Activated naive CD8-positive, alpha-beta T cell treated with anti-CD3 and anti-CD28 coated beads for 36 hours (primary cell): ENCODE data around the gene ZNF362. TPM values are rescaled to one million over a fixed set of nuclear protein-coding genes. Genes with fewer than 3 reads are reported as not detected.
A peak's percentile ranks its signal among the peaks of the same experiment; 100 is the strongest.
"Not testable (repeated sequence)": the region's sequence is repeated elsewhere in the genome, so short reads cannot be mapped to it uniquely, and the experiment has no call there.

ENCODE experiments used
- DNase-seq: peaks from one replicate; pipeline ENCODE4 v3.0.0; 2021
- H3K27ac Mint-ChIP-seq: one replicate; pipeline ENCODE4 v1.8.0; 2022; ENCODE audit warnings: mild to moderate bottlenecking, moderate library complexity, mixed read lengths
- H3K27me3 Mint-ChIP-seq: one replicate; pipeline ENCODE4 v1.8.0; 2022; ENCODE audit warnings: mild to moderate bottlenecking, mixed read lengths
- H3K36me3 Mint-ChIP-seq: one replicate; pipeline ENCODE4 v1.8.0; 2021; ENCODE audit warnings: mild to moderate bottlenecking, mixed read lengths
- H3K4me1 Mint-ChIP-seq: one replicate; pipeline ENCODE4 v1.8.0; 2021; ENCODE audit warnings: mixed read lengths
- H3K4me3 Mint-ChIP-seq: one replicate; pipeline ENCODE4 v1.8.0; 2022; ENCODE audit warnings: mild to moderate bottlenecking, moderate library complexity, mixed read lengths
- H3K9me3 Mint-ChIP-seq: one replicate; pipeline ENCODE4 v1.8.0; 2022; ENCODE audit warnings: mixed read lengths
- total RNA-seq, 2 experiments: library from RNA; stranded (reverse); gene quantifications; one replicate each; pipeline ENCODE4 v1.2.3, GENCODE V29; 2021

ZNF362 gene
- total RNA-seq, 2 experiments from 2014 or later = 7.2 to 9.2 TPM

DNA sequence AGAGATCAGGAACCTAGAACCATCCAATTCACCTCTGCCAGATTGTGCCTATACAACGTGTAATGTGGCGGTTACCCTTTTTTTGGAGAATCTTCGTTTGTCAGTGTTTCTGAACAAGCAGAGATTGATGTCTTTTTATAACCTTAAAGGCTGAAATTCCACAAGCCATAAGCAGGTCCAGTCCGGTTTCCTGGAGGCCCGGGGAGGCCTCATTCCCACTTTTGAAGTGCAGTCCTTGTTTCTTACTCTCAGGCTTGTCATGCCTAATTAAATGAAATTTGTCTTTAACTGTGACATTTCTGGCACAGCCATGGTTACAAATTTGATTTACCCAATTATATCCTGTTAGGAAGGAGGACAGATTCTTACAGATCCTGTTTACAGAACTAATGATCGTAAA, 27.8 kb downstream of the ZNF362 start:
- Mint-ChIP-seq H3K9me3 (no peaks in the 10 kb centered on the region), H3K4me3 (no peak overlapping the region), H3K27me3 (no peaks in the 10 kb centered on the region), H3K36me3 (peaks cover 7% of the 10 kb centered on the region), H3K4me1 (no peaks in the 10 kb centered on the region), H3K27ac (no peak overlapping the region)
- no peak for DNase-seq

DNA sequence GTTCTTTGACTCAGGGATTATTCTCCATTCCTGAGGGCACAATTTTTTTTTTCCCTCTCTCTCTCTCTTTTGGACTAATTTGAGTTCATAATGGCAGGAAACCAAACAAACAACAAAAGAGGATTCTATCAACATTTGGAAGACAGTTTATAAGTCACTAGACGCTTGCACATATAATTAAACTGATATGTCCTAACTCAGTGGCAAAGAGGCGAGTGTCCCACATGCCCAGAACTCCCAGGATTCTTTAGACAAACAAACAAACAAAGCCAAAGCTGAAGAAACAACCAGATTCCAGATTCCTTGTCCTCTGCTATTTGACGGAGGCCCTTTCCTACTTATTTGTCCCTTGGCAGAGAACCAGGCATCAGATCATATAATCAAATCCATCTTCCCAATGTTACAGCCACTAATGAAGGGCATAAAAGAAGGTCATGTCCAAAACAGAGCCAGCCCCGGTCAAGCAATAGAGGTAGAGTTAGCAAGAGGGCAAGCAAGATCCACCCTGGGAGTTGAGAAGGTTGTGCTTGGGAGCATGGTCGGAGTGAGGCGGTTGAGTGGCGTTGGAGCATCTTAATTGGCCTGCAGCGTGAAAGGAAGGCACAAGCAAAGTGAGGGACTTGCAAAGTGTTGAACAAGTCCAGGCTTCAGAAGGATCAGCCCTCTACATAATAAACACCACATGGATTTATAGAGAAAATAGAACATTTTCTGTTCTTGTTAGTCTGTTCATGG, 30.3 kb downstream of the ZNF362 start:
- H3K27ac Mint-ChIP-seq = no peak overlapping the region
- H3K27me3 Mint-ChIP-seq = no peaks in the 10 kb centered on the region
- H3K36me3 Mint-ChIP-seq = peaks cover 15% of the 10 kb centered on the region
- no peak for DNase-seq
- H3K4me3 Mint-ChIP-seq = no peak overlapping the region
- no peaks in the 10 kb centered on the region for H3K4me1 Mint-ChIP-seq
- no peaks in the 10 kb centered on the region for H3K9me3 Mint-ChIP-seq

DNA sequence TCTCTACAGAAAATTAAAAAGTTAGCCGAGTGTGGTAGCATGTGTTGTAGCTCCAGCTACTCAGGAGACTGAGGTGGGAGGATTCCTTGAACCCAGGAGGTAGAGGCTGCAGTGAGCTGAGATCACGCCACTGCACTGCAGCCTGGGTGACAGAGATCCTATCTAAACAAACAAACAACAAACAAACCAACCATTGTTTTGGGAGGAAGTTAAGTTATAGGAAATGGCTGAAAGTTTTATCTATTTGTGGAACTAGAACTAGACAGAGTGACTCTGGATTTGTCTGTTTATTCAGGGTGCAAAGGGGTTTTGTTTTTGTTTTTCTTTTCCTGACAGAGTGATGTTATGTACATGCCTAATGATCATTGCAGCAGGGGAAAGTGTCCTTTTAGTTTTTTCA, 31.0 kb downstream of the ZNF362 start:
- no peak for DNase-seq
- no peaks in the 10 kb centered on the region for H3K4me1 Mint-ChIP-seq
- H3K4me3 Mint-ChIP-seq = no peak overlapping the region
- H3K36me3 Mint-ChIP-seq = peaks cover 12% of the 10 kb centered on the region
- no peaks in the 10 kb centered on the region for H3K27me3 Mint-ChIP-seq
- H3K27ac Mint-ChIP-seq = no peak overlapping the region
- H3K9me3 Mint-ChIP-seq = no peaks in the 10 kb centered on the region

DNA sequence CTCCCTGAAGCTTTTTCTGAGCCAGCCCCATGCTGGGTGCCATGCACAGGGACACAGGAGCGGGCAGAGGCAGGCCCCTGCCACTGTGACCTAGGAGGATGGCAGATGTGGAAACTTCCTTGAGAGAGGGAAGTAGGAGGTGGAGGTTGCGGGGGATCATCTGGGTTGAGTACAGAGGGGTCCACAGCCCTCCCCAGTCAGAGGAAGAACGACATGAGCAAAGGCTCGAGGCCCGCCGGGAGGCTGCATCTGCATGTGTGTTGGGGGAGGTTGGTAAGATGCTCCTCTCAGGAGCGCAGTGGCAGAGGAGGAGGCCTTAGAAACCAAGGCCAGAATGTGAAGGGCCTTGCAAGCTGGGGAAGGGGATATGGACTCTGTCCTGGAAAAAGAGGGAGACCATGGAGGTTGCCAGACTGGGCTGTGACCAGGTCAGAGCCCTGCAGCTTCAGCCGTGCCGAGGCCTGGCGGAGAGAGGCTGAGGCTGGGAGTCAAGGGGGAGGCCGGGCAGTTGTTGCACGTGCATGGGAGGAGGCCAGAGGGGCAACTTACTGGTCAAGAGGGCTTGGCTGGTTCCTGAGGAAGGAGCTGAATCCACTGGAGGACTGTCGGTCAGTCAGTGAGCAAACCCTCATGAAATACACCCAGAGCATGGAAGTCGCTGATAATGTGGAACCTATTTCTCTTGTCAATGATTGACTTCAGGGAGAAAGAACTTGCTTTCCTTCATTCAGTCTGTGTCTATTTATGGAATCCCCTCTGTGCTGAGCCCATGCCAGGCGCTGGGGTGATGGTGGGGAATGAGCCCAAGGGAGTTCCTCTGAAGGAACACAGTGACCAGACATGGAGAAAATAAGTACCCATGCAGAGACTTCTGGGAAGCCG, 32.9 kb downstream of the ZNF362 start:
- Mint-ChIP-seq H3K4me3 (no peak overlapping the region), H3K36me3 (peaks cover 12% of the 10 kb centered on the region), H3K9me3 (no peaks in the 10 kb centered on the region), H3K4me1 (no peaks in the 10 kb centered on the region), H3K27me3 (no peaks in the 10 kb centered on the region), H3K27ac (no peak overlapping the region)
- no peak for DNase-seq

DNA sequence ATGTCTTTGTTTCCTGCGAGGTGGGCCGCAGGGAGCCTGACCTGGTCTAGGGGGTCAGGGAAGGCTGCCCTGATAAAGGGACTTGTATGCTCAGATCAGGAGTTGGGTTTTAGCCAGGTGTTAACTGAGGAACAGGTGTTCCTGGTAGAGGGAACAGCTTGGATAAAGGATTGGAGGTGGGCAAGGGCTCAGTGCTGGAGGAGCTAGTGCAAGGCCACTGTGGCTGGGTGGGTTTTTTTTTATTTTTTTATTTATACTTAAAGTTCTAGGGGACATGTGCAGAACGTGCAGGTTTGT, 33.5 kb downstream of the ZNF362 start:
- Mint-ChIP-seq H3K27ac (no peak overlapping the region), H3K4me3 (no peak overlapping the region), H3K9me3 (no peaks in the 10 kb centered on the region), H3K27me3 (no peaks in the 10 kb centered on the region), H3K4me1 (no peaks in the 10 kb centered on the region), H3K36me3 (peaks cover 12% of the 10 kb centered on the region)
- no peak for DNase-seq

DNA sequence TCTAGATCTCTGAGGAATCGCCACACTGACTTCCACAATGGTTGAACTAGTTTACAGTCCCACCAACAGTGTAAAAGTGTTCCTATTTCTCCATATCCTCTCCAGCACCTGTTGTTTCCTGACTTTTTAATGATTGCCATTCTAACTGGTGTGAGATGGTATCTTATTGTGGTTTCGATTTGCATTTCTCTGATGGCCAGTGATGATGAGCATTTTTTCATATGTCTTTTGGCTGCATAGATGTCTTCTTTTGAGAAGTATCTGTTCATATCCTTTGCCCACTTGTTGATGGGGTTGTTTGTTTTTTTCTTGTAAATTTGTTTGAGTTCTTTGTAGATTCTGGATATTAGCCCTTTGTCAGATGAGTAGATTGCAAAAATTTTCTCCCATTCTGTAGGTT, 34.3 kb downstream of the ZNF362 start:
- DNase-seq, H3K4me1 Mint-ChIP-seq, H3K9me3 Mint-ChIP-seq, H3K4me3 Mint-ChIP-seq, H3K27me3 Mint-ChIP-seq, H3K27ac Mint-ChIP-seq: not testable (repeated sequence)
- peaks cover 12% of the 10 kb centered on the region for H3K36me3 Mint-ChIP-seq

DNA sequence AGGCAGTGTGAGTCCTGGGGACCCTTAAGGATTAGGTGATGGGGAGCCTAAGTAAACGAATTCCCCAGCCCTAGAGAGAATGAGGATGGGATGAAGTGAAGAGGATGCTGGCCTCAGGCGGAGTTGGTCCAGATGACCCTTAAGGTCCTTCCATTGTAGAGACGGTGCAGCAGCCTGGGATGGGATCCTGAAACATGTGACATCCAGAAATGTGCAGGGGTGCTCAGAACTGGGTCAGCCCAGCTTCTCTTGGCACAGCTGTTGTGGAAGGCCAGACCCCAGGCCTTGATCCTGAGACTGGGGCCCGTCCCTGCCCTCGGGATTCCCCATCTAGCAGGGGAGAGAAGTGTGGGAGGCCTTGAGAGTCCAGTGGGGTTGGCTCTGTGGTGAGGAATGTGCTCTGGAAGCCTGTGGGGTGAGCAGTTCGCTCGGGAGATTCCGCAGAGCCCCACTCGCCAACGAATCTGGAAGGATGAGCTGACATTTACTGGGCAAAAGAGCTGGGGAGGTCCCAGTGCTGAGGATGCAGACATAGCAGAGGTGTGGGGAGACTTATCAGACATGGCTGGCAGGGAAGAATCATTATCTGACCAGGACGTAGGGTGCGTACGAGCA, 36.5 kb downstream of the ZNF362 start:
- H3K27me3 Mint-ChIP-seq = no peaks in the 10 kb centered on the region
- H3K4me1 Mint-ChIP-seq = peaks cover 9% of the 10 kb centered on the region
- DNase-seq = no peak
- H3K36me3 Mint-ChIP-seq = peaks cover 12% of the 10 kb centered on the region
- no peak overlapping the region for H3K4me3 Mint-ChIP-seq
- no peaks in the 10 kb centered on the region for H3K9me3 Mint-ChIP-seq
- H3K27ac Mint-ChIP-seq = no peak overlapping the region

DNA sequence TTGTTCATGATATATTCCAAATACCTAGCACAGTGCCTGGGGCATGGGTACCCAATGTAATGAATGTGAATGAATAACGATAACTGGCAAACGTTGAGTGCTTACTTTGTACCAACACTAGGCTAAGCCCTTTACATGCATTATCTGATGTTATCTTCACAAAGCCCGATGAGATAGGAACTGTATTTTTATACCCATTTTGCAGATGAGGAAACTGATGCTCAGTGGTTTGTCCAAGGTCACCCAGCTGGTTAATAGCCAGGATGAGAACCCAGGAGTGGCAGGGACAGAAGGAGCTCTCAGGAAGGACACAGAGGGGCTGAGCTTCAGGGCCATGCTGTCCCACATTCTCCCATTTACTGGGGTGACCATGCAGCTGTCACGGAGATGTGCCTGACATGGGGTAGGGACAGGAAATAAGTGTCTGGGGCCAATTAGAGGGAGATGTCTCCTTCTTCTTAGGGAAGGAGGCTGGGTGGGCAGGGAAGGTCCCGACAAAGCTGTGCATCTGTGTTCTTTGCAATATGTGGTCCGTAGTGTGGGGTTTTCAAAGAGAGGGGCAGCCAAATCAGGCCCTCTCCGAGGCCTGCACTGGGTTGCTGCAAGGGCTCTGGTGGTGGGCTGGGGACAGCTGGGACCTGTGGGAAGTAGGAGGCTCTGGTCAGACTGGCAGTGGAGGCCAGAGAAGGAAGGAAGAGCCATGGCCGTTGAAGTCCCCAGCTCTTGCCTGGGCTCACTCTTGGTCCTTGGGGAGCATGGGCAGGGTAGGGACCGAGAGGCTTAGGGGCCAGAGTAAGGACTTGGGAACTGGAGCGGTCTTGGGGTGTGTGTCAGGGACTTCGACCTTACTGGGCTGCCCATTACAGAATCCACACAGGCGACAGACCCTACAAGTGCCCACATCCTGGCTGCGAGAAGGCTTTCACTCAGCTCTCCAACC, 38.0 kb downstream of the ZNF362 start:
- Mint-ChIP-seq H3K4me1 (peaks cover 9% of the 10 kb centered on the region), H3K36me3 (peaks cover 5% of the 10 kb centered on the region), H3K27me3 (no peaks in the 10 kb centered on the region), H3K27ac (no peak overlapping the region), H3K9me3 (no peaks in the 10 kb centered on the region), H3K4me3 (no peak overlapping the region)
- no peak for DNase-seq

DNA sequence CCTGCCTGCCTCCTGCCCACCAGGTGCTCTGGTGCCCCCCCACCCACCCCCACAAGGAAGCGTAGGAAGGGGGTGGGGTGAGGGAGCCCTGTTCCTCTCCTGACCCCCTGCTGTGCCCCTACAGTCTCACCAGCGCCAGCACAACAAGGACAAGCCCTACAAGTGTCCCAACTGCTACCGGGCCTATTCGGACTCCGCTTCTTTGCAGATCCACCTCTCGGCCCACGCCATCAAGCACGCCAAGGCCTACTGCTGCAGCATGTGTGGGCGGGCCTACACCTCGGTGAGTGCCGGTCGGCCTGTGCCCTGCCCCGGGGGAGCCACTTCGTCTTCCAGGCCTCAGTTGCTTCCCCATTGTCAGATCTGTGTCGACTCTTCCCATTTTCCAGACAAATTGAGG, 38.7 kb downstream of the ZNF362 start:
- no peaks in the 10 kb centered on the region for H3K27me3 Mint-ChIP-seq
- no peak overlapping the region for H3K4me3 Mint-ChIP-seq
- DNase-seq = no peak
- H3K36me3 Mint-ChIP-seq = no peaks in the 10 kb centered on the region
- peaks cover 9% of the 10 kb centered on the region for H3K4me1 Mint-ChIP-seq
- H3K27ac Mint-ChIP-seq = no peak overlapping the region
- H3K9me3 Mint-ChIP-seq = no peaks in the 10 kb centered on the region

DNA sequence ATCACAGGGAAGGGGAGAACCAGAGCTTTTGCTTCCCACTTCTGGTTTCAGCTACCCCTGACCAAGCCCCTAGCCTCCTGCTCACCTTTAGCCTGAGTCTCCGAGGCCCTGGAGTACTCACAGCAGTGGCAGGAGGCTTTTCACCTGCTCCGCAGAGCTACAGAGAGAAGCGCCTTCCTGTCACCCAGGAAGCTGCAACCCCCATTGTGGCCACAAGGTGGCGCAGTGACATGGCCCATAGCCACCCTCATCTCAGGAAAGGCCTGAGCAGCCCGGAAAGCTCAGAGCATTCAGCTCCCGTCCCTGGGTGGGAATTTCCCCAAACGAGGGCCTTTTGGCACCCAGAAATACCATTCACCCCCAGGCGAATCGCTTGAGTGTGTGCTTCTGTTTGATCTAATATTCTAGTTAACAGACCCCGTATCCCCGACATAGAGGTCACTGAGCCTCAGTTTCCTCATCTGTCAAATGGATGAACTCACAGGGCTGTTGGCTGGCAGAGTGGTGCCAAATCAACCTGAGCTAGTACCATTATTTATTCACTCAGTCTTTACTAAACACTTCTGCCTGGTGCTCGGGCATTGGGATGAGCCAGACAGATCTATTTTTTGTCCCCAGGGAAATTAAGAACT, 39.3 kb downstream of the ZNF362 start:
- Mint-ChIP-seq H3K36me3 (no peaks in the 10 kb centered on the region), H3K27me3 (no peaks in the 10 kb centered on the region), H3K4me3 (no peak overlapping the region), H3K4me1 (peaks cover 9% of the 10 kb centered on the region), H3K27ac (no peak overlapping the region), H3K9me3 (no peaks in the 10 kb centered on the region)
- peak; percentile 84 for DNase-seq

DNA sequence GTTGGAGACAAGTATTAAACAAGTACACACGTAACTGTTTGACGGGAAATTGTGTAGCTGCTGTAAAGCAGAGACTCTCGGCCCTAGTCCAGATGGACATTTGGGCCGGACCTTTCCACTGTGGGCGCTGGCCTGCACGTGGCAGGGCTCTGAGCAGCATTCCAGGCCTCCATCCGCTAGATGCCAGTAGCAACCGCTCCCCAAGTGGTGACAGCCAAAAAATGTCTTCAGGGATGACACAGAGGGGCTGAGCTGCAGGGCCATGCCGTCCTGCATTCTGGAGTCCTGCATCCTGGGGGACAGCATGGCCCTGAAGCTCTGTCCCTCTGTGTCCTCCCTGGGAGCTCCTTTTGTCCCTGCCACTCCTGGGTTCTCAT, 39.8 kb downstream of the ZNF362 start:
- DNase-seq = no peak
- no peaks in the 10 kb centered on the region for H3K27me3 Mint-ChIP-seq
- no peak overlapping the region for H3K27ac Mint-ChIP-seq
- H3K4me1 Mint-ChIP-seq = peaks cover 9% of the 10 kb centered on the region
- H3K36me3 Mint-ChIP-seq = no peaks in the 10 kb centered on the region
- H3K9me3 Mint-ChIP-seq = no peaks in the 10 kb centered on the region
- H3K4me3 Mint-ChIP-seq = no peak overlapping the region

DNA sequence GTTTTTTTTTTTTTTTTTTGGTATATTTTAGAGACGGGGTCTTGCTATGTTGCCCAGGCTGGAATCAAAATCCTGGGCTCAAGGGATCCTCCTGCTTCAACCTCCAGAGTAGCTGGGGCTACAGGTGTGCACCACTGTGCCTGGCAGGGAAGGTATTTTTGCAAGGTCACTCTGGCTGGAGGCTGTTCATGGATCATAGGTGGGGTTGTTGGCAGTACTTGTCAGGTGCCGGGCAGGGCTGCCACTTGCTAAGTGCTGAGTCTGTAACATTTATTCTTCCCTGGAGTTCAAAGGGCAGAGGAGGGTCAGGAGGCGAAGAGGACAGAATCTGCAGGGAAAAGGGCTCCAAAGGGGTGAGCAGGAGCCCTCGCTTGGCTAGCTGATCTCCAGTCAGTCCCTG, 40.5 kb downstream of the ZNF362 start:
- Mint-ChIP-seq H3K4me1 (peaks cover 9% of the 10 kb centered on the region), H3K4me3 (no peak overlapping the region), H3K9me3 (no peaks in the 10 kb centered on the region), H3K36me3 (peaks cover 5% of the 10 kb centered on the region), H3K27me3 (no peaks in the 10 kb centered on the region), H3K27ac (no peak overlapping the region)
- DNase-seq = no peak

DNA sequence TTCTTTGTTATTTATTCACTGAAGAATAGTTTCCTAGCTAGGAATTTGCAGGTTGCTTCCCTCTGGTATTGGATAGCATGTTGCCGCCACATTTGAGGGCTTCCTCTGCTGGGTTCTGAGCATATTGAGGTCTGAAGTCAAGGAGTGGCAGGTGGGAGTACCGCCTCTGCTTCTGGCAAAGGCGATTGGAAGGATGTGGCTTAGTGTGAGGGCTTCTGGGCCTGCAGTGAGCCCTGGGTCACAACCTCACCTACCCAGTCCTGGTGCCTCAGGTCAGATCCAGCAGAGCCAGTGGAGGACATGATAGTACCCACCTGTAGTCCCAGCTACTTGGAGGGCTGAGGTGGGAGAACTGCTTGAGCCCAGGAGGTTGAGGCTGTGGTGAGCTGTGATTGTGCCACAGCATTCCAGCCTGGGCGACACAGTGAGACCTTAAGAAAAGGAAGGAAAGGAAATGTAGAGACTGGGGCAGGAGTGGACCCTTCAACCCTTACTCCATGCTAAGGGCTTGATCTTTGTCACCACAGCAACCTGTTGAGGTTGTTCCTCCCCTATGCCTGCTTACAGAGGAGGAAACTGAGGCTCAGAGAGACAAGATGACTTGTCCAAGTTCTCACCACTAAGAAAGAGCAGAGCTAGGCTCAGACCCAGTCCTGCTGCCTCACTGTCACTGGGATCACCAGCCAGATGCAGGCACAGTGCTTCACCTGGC, 41.8 kb downstream of the ZNF362 start:
- no peak for DNase-seq

More for the DNA sequence above, 41.8 kb downstream of the ZNF362 start:
- no peak overlapping the region for H3K27ac Mint-ChIP-seq
- peaks cover 19% of the 10 kb centered on the region for H3K4me1 Mint-ChIP-seq
- no peaks in the 10 kb centered on the region for H3K27me3 Mint-ChIP-seq
- peaks cover 3% of the 10 kb centered on the region for H3K9me3 Mint-ChIP-seq
- no peak overlapping the region for H3K4me3 Mint-ChIP-seq
- H3K36me3 Mint-ChIP-seq = peaks cover 9% of the 10 kb centered on the region
